Prostate gland (tissue), 2 donors: Measurements from ENCODE around the gene OR2AG1. TPM values are rescaled to one million over a fixed set of nuclear protein-coding genes. Genes with fewer than 3 reads are reported as not detected.

ENCODE experiments used
- DNase-seq: peaks from one replicate; pipeline ENCODE4 v3.0.0-alpha.2; 2019; ENCODE audit warnings: low spot score
- H3K27ac ChIP-seq, 2 donors: fragments of 200-600 bp; sonication (generic); 2 replicates each; pipeline ENCODE4 v1.5.1; 2017 to 2019
- H3K27me3 ChIP-seq: fragments of 200-600 bp; sonication (generic); replicated peaks from 2 replicates; pipeline ENCODE4 v1.5.1; 2019; ENCODE audit not compliant: insufficient read depth
- H3K36me3 ChIP-seq, 2 donors: fragments of 200-600 bp; sonication (generic); 1 replicate in 1 of 2; 2 replicates in 1 of 2; pipeline versions ENCODE4 v1.5.1 to v1.8.1; 2017 to 2019
- H3K4me1 ChIP-seq: fragments of 200-600 bp; sonication (generic); replicated peaks from 2 replicates; pipeline ENCODE4 v1.5.1; 2019
- H3K4me3 ChIP-seq, 2 donors: fragments of 200-600 bp; sonication (generic); 2 replicates each; pipeline ENCODE4 v1.5.1; 2017 to 2019
- H3K9me3 ChIP-seq: fragments of 200-600 bp; sonication (generic); 2 replicates; pipeline ENCODE4 v1.5.1; 2017
- POLR2A ChIP-seq: fragments of 450-650 bp; IDR thresholded peaks from one replicate; pipeline ENCODE4 v1.6.1; 2016; ENCODE audit warnings: antibody characterized with exemption, mild to moderate bottlenecking
- POLR2AphosphoS5 ChIP-seq: sonication (generic); formaldehyde crosslinking; IDR thresholded peaks from one replicate; pipeline ENCODE4 v1.6.1; 2017; ENCODE audit warnings: antibody characterized with exemption
- WGBS: methylation state at CpG from one replicate; pipeline ENCODE4 v1.1.5; 2018; 5-methylcytosine and 5-hydroxymethylcytosine counted together
- intact Hi-C: fragments of 100-400 bp; cut with DNase I; formaldehyde crosslinking; loops from one replicate; pipeline ENCODE4 v1.14.2; 2022
- total RNA-seq, 2 donors: library from RNA; depleted of rRNA; stranded (reverse); fragments of >200 nt; gene quantifications; one replicate each; pipeline ENCODE4 v1.1.0, GENCODE V29; 2016
- TF ChIP-seq, protein P1 (sequence below), 4 experiments: fragments of 200-600 bp in 2 of 4; fragments of 450-650 bp in 2 of 4; sonication (generic) in 2 of 4; IDR thresholded peaks; 1 replicate in 3 of 4; 2 replicates in 1 of 4; pipeline ENCODE4 v1.5.1; 2016 to 2019; ENCODE audit warnings: antibody characterized with exemption in 4 of 4, mild to moderate bottlenecking in 2 of 4, moderate library complexity in 2 of 4

Gene OR2AG1, protein sequence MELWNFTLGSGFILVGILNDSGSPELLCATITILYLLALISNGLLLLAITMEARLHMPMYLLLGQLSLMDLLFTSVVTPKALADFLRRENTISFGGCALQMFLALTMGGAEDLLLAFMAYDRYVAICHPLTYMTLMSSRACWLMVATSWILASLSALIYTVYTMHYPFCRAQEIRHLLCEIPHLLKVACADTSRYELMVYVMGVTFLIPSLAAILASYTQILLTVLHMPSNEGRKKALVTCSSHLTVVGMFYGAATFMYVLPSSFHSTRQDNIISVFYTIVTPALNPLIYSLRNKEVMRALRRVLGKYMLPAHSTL
- not detected for total RNA-seq

DNA sequence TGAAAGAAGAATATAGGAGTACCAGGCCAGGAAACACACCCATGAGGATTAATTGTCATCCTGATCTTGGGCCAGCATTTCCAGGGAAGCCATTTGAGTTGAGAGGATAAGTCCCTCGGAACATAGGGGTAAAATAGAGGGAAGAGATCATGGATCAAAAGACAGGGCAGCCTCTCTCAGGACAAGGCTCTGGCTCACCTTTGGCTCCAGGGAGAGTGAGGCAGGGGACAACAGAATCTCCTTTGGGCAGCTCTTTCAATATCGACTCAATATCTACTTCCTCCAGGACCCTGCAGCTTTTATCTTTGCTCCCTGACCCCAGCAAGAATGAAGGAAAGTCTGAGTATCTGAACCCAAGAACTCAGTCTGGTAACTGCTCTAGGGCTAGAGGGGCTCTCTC, at the start of gene OR2AG1:
Gene OR2AG1, plus strand, starts transcription at position 301 of the 400 bp plus-strand sequence. CDS start 2,018 bp downstream, outside the sequence.
- Histone ChIP-seq H3K4me3 (no peak within 1 kb of the TSS), H3K36me3 (no peaks in the 10 kb centered on the region), H3K4me1 (no peaks in the 10 kb centered on the region), H3K9me3 (no peaks in the 10 kb centered on the region), H3K27ac (no peak within 1 kb of the TSS), H3K27me3 (no peaks in the 10 kb centered on the region)
- WGBS, result 90% methylated on average over 2 of the region's 2 CpGs
- intact Hi-C loops, result no loop called here
- TF ChIP-seq, protein P1, sequence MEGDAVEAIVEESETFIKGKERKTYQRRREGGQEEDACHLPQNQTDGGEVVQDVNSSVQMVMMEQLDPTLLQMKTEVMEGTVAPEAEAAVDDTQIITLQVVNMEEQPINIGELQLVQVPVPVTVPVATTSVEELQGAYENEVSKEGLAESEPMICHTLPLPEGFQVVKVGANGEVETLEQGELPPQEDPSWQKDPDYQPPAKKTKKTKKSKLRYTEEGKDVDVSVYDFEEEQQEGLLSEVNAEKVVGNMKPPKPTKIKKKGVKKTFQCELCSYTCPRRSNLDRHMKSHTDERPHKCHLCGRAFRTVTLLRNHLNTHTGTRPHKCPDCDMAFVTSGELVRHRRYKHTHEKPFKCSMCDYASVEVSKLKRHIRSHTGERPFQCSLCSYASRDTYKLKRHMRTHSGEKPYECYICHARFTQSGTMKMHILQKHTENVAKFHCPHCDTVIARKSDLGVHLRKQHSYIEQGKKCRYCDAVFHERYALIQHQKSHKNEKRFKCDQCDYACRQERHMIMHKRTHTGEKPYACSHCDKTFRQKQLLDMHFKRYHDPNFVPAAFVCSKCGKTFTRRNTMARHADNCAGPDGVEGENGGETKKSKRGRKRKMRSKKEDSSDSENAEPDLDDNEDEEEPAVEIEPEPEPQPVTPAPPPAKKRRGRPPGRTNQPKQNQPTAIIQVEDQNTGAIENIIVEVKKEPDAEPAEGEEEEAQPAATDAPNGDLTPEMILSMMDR (IDR thresholded peaks at IDR 0.05), result no peak
- TF ChIP-seq POLR2A (no peak), POLR2AphosphoS5 (no peak)
- no peak for DNase-seq

DNA sequence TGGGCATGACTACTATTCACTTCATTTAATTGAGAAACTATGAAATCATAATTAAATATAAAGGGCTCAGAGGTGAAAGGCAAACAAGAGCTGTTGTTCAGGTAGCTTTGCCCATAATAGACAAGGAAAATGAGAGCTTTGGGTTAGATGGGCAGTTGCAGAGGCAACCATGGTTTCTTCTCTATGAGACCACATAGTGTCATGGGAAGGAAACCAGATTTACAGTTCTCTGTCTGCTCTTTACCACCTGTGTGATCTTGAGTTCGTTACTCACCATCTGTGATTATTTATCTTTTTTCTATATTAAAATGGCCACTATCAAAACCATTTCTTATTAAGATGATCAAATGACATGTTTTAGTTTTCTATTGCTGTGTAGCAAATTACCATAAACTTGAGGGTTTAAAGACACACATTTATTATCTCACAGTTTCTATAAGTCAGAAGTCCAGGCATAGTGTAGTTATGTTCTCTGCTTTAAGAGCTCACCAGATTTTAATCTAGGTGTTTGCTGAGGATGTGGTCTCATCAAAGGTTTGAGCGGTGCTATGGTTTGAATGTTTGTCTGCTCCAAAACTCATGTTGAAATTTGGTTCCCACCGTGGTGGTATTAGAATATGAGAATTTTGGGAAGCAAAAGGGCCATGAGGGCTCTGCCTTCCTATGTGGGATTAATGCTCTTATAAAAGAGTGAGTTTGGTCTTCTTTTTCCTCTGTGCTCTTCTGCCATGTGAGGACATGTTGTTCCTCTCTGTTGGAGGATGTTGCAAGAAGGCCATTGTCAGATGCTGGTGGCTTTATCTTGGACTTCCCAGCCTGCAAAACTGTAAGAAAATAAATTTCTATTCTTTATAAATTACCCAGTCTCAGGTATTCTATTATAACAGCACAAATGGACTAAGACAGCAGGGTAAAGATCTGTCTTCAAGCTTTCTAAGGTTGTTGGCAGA, 49.2 kb upstream of the OR2AG1 start:
- DNase-seq, result no peak
- Histone ChIP-seq H3K36me3 (no peaks in the 10 kb centered on the region), H3K4me1 (no peaks in the 10 kb centered on the region), H3K4me3 (no peak overlapping the region), H3K27ac (no peak overlapping the region), H3K9me3 (no peaks in the 10 kb centered on the region), H3K27me3 (no peaks in the 10 kb centered on the region)
- TF ChIP-seq POLR2AphosphoS5, result no peak
- 82% methylated on average over 3 of the region's 3 CpGs for WGBS
- intact Hi-C loops, result no loop called here

DNA sequence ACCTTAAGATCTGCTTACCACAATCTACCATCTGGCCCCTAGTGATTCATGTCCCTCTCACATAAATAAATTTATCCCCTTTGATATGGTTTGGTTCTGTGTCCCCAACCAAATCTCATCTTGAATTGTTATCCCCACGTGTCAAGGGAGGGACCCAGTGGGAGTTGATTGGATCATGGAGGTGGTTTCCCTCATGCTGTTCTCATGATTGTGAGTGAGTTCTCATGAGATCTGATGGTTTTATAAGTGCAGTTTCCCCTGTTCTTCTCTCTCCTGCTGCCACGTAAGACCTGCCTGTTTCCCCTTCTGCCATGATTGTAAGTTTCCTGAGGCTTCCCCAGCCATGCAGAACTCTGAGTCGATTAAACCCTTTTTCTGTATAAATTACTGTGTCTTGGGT, 48.2 kb upstream of the OR2AG1 start:
- Histone ChIP-seq H3K36me3 (no peaks in the 10 kb centered on the region), H3K4me3 (no peak overlapping the region), H3K27me3 (no peaks in the 10 kb centered on the region), H3K27ac (no peak overlapping the region), H3K9me3 (no peaks in the 10 kb centered on the region), H3K4me1 (no peaks in the 10 kb centered on the region)
- WGBS, result 86% methylated on average over 3 of the region's 3 CpGs
- intact Hi-C loops, result no loop called here
- no peak for DNase-seq
- no peak for TF ChIP-seq POLR2A
- TF ChIP-seq, protein P1 (IDR thresholded peaks at IDR 0.05), result no peak

DNA sequence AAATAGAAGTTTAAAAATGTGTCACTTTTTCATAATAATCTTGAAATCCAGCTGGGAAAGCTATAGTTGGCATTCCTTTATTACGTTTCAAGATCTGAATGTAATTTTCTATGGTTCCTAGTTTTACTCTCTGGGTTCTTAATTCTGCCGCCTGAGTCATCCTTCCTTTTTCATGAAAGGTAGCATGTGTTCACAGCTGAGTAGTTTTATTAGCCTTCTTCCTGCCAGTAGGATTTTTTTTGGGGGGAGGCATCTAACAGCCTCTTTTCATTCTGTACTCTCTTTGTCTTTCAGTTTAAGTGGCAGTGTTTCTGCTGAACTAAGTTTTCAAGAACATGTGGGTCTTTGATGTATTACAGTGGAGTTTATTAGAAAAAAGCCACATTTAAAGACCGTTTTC, 47.5 kb upstream of the OR2AG1 start:
- H3K27me3 ChIP-seq, result no peaks in the 10 kb centered on the region
- H3K9me3 ChIP-seq, result no peaks in the 10 kb centered on the region
- 15% methylated on average over 3 of the region's 3 CpGs for WGBS
- no peak for DNase-seq
- no peaks in the 10 kb centered on the region for H3K4me1 ChIP-seq
- intact Hi-C loops, result no loop called here
- TF ChIP-seq POLR2AphosphoS5 (no peak), POLR2A (no peak)
- TF ChIP-seq, protein P1 (IDR thresholded peaks at IDR 0.05), result no peak
- H3K27ac ChIP-seq, result no peak overlapping the region
- no peaks in the 10 kb centered on the region for H3K36me3 ChIP-seq
- H3K4me3 ChIP-seq, result no peak overlapping the region

DNA sequence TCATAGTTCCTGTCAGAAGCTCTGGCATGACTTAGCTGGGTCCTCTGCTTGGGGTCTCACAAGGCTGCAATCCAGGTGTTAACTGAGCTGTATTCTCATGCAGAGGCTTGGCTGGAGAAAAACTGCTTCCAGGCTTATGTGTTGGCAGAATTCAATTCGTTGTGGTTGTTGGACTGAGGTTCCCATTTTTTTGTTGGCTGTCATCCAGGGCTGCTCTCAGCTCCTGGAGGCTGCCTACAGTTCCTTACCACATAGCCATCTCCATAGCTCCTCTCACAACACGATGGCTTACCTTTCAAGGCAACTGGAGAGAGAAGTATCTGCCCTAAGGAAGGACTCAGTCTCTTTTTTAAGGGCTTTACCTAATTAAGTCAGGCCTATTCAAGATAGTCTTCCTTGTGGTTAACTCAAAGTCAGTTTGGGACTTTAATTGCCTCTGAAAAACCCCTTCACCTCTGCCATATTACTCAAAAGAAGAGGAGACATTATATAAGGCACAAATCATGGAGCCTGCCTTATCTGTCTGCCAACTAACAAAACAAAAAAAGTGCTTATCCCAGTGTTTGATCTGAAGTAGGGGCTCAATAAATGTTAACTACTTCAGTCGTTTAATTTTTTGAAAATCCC, 46.2 kb upstream of the OR2AG1 start:
- intact Hi-C loops, result no loop called here
- Histone ChIP-seq H3K27me3 (no peaks in the 10 kb centered on the region), H3K27ac (no peak overlapping the region), H3K36me3 (no peaks in the 10 kb centered on the region), H3K4me1 (no peaks in the 10 kb centered on the region), H3K9me3 (no peaks in the 10 kb centered on the region), H3K4me3 (no peak overlapping the region)
- 36% methylated on average over 3 of the region's 3 CpGs for WGBS
- TF ChIP-seq POLR2A (no peak), POLR2AphosphoS5 (no peak)
- TF ChIP-seq, protein P1 (IDR thresholded peaks at IDR 0.05), result no peak
- no peak for DNase-seq
